SK-N-SH (cell line): Measurements from ENCODE around the gene CDKAL1.

ENCODE experiments used
- CTCF ChIP-seq: fragments of 200-600 bp; sonication (generic); IDR thresholded peaks from 2 replicates; pipeline ENCODE4 v1.6.1; 2017; ENCODE audit warnings: antibody characterized with exemption, mild to moderate bottlenecking, moderate library complexity
- EZH2phosphoT487 ChIP-seq: fragments of 200-600 bp; sonication (generic); IDR thresholded peaks from 2 replicates; pipeline ENCODE4 v1.6.1; 2017; ENCODE audit warnings: low read depth, mixed run types, mild to moderate bottlenecking, antibody characterized with exemption, moderate library complexity, borderline replicate concordance
- MXI1 ChIP-seq: IDR thresholded peaks from 2 replicates; pipeline ENCODE4 v1.6.1; 2012; ENCODE audit warnings: mild to moderate bottlenecking, low read depth, low read length, improper control_type of control experiment
- POLR2AphosphoS5 ChIP-seq: IDR thresholded peaks from 2 replicates; pipeline ENCODE4 v1.6.1; 2012; ENCODE audit warnings: low read depth, low read length
- REST ChIP-seq: IDR thresholded peaks from 2 replicates; pipeline ENCODE4 v1.6.1; 2012; ENCODE audit warnings: mild to moderate bottlenecking, low read depth, low read length, moderate library complexity
- RFX5 ChIP-seq: IDR thresholded peaks from 2 replicates; pipeline ENCODE4 v1.6.1; 2012; ENCODE audit warnings: mild to moderate bottlenecking, improper control_type of control experiment, low read length
- RXRA ChIP-seq: IDR thresholded peaks from 2 replicates; pipeline ENCODE4 v1.4.0; 2012; ENCODE audit warnings: low read depth, mild to moderate bottlenecking, borderline replicate concordance
- SIN3A ChIP-seq: IDR thresholded peaks from 2 replicates; pipeline ENCODE4 v1.6.1; 2012; ENCODE audit warnings: low read depth, mild to moderate bottlenecking, low read length, moderate library complexity, borderline replicate concordance
- TAF1 ChIP-seq: IDR thresholded peaks from 2 replicates; pipeline ENCODE4 v1.6.1; 2012; ENCODE audit warnings: low read depth, mild to moderate bottlenecking, low read length, moderate library complexity, borderline replicate concordance
- USF2 ChIP-seq: fragments of 150-350 bp; IDR thresholded peaks from 2 replicates; pipeline ENCODE4 v1.6.1; 2017; ENCODE audit warnings: antibody characterized with exemption, low read length, low read depth, borderline replicate concordance

- TF ChIP-seq CTCF (no peak), EZH2phosphoT487 (no peak), MXI1 (no peak), SIN3A (no peak), POLR2AphosphoS5 (no peak), RFX5 (no peak), TAF1 (no peak), RXRA (no peak), REST (no peak), USF2 (no peak)
These were observed 274.7 kb downstream of the CDKAL1 start for GRCh38 chr6:20808924-20809323.
